Stimulated activated CD8-positive, alpha-beta memory T cell treated with anti-CD3 and anti-CD28 coated beads, Interleukin-7, amount 100 ng/mL, for 4 hours (primary cell): ENCODE data around the gene APLNR.

Source experiments
- DNase-seq, 2 donors: peaks; one replicate each; pipeline ENCODE4 v3.0.0-alpha.2; 2020; ENCODE audit warnings: low read depth in 2 of 2

APLNR gene

DNA sequence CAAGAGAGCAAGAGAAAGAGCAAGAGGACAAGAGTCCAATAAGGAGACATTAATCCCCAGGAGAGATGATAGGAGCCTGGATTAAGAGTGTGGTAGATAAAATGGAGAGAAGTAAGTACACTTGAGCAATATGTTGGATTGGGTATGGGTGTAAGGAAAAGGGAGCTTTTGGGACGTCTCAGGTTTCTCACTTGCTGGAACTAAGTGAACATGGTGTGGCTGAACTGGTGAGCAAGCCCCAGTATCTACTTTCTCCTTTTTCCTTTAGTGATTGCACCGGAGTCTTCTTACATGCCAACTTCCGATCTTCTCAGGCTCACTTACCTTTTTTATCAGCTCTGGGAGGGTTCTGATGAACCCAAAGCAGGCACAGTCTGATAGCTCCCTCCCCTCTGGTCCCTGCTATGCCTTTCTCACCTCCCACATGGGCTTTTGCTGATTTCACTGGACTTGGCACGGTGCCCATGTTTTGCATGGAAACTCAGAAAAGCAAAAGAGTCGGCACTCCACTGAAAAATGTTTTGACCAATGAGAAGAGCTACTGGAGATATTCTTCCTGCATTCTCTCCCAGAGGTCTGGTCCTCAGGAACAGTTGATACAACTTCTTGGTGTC, 14.5 kb upstream of the APLNR start:
- no peak for DNase-seq

DNA sequence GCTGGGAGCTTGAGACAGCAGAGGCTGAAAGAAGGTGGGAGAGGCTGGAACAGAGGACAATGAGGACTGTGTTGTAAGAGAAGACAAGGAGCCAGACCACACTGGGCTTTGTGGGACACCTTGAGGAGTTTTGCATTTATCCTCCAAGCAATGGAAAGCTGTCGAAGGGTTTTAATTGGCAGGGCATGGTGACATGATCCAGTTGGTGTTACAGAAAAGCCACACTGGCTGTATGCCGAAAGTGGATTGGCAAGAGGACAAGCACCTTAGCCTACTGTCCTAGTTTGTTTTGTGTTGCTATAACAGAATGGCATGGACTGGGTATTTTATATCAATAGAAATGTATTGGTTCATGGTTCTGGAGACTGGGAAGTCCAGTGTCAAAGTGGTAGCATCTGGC, 14.0 kb upstream of the APLNR start:
- no peak for DNase-seq

DNA sequence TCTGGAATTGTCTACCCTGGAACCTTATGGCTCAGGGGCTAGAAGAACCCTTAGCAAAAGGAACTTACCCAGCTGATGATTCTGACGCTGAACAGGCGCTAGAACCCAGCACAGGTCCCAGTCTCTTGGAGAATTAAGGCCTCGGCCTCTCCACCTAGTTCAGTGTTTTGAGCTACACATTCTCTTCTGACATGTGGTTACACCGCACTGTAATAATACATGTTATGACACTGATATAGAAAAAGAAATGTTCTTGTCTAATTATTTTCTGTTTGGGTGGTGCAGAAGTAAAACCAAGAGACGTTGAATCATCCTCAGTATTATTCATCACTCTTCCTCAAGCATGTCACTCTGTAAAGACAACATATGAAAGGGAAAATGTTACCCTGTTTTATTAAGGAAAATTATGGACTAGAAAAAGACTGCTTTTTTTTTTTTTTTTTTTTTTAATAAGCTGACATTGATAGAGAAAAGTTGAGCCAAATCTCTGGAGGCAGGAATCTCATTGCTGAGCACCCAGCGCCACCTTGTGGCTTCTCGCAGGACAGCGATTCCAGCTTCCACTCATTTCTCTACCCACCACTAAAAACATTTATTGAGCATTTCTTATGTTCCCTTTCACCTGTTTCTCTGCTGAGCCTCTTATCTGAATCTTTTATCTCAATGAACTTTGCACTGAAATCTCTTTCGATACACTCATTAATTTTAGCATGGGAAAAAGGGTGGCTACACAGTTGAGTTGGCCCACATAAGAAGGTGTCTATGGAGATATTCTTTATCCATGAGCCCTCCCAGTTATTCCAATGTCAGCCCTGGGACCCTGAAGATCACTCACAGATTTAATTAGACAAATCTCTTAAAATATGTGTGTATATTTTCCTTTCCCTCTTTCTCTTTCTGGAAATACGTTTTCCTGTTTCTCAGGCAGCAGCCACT, 12.6 kb upstream of the APLNR start:
- no peak for DNase-seq

GRCh38 chr11:57248780-57249383, 11.8 kb upstream of the APLNR start:
- no peak for DNase-seq

DNA sequence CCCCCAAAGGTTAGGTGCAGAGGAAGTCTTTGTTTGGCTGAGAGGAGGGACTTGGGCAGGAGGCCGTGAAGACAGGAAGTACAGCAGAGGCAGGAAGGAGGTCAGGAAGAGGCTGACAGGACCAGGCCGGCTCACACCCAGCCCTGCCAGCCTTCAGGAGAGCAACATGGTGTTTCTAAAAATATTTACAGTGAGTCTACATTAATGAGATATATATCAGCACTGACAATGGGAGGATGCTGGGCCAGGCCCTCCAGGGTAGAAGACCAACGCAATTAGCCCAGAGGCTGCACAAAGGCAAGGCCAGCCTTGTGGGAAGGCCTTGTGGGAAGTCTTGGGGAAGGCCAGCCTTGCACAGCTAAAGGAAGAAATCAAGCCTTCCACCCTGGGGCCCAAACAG, 7.9 kb upstream of the APLNR start:
- no peak for DNase-seq

DNA sequence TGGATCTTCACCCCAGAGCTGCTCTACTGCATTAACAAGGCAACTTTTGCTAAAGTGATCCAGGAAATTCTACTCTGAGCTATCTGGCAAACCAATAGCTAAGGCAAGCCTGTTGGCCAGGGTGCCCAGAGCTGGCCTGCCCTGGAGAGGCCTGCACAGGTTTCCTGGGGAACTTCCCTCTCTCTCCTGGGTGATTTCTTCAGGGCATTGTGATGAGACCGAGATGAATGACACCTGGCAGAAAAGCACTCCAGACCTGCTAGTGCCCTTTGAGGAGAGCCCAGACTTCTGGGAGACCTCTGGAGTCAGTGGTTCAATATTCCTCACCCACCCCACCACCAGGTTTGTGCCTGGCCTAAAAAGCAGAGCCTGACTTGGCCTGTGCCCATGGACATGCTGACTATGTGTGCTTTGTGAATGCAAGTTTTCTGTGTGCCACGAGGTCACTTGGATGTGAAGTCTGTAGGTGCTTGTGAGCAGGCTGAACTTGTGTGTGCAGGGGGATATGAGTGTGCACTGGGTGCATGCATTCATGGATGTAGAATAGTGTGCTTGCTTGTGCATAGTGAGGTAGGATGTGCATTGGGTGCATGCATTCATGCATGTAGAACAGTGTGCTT, 4.4 kb upstream of the APLNR start:
- no peak for DNase-seq

GRCh38 chr11:57240757-57241156, 3.7 kb upstream of the APLNR start:
- no peak for DNase-seq

GRCh38 chr11:57240007-57240406, 3.0 kb upstream of the APLNR start:
- no peak for DNase-seq

GRCh38 chr11:57239348-57239747, 2.3 kb upstream of the APLNR start:
- no peak for DNase-seq

- DNase-seq = no peak
Measured at GRCh38 chr11:57235761-57236703, 1.0 kb downstream of the APLNR start.

GRCh38 chr11:57233702-57234101, 3.3 kb downstream of the APLNR start:
- DNase-seq = no peak

DNA sequence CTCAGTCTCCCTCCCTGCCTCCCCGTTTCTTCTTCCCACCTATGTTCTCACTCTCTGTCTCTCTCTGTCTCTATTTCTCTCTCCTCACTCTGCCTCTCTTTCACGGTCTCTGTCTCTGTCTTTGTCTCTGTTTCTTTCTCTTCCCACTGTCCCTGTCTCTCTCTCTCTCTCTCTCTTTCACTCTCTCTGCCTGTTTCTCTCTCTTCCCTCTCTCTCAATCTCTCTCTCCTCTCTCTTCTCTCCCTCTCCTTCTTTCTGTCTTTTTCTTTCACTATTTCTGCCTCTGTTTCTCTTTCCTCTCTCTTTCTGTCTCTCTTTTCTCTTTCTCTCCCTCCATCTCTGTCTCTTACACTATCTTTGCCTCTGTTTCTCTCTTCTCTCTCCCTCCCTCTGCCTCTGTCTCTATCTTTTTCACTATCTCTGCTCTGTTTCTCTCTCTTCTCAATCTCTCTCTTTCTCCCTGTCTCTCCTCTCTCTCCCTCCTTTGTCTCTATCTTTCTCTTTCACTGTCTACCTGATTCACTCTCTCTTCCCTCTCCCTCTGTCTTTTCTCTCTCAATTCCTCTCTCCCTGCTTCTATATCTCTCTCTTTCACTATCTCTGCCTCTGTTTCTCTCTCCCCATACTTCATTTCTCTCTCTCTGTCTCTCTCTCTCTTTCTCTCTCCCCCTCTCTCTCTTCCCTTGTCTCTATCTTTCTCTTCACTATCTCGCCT, 5.4 kb downstream of the APLNR start:
- no peak for DNase-seq

GRCh38 chr11:57230791-57231538, 6.1 kb downstream of the APLNR start:
- DNase-seq = no peak

DNA sequence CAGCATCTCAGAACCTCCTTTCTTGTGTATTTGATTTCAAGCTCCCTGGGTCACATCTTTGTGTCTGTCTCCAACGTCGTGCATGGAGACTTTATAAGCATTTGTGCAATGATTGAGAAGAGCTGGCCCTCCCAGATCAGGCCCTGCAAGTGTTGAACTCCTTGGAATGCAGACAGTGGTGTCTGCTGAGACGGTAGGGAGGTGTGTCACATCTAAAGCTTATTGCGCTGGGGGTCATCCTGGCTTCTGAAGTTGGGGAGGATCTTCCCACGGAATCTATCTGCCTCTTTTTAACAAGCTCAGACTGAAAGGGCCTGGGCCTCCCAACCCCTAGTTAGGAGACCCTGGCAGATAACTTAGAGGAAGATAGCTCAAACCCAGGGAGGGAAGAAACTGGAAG, 6.7 kb downstream of the APLNR start:
- DNase-seq = no peak

GRCh38 chr11:57228600-57228999, 8.4 kb downstream of the APLNR start:
- DNase-seq = no peak

DNA sequence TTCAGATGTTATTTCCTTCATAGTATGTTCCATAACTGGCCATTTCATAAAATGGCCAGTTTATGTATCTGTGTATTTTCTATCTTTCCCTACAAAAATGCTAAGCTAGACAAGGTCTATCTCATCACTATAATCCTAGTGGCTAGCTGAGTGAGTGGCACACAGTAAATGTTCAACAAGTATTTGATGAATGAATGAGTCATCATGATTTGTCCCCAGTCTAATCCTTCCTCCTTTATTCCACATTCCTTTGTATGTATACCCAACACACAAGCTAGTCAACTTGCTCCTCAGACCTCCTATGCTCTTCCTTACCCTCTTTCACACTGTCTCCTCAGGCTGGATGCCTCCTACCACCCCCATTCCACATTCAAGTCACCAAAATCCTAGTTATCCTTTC, 12.5 kb downstream of the APLNR start:
- no peak for DNase-seq

- no peak for DNase-seq
Measured at GRCh38 chr11:57224128-57224527, 12.9 kb downstream of the APLNR start.

DNA sequence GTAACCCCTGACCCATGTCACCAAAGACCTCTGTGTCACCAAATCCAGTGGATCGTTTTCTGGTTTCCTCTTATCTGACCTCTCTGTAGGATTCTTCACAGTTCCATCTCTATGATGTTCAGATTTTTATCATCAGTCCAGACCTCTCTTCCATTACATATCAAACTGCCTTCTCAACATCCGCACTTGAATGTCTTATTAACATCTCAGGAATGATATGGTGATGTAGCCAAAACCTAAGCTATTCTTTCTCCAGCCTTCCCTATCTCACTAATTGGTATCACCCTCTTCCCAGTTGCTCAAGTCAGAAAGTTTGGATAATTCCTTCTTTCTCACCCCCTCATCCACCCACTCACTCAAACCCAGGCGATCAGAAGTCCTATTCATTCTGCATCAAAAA, 13.4 kb downstream of the APLNR start:
- DNase-seq = no peak

GRCh38 chr11:57222239-57222638, 14.8 kb downstream of the APLNR start:
- DNase-seq = no peak

DNA sequence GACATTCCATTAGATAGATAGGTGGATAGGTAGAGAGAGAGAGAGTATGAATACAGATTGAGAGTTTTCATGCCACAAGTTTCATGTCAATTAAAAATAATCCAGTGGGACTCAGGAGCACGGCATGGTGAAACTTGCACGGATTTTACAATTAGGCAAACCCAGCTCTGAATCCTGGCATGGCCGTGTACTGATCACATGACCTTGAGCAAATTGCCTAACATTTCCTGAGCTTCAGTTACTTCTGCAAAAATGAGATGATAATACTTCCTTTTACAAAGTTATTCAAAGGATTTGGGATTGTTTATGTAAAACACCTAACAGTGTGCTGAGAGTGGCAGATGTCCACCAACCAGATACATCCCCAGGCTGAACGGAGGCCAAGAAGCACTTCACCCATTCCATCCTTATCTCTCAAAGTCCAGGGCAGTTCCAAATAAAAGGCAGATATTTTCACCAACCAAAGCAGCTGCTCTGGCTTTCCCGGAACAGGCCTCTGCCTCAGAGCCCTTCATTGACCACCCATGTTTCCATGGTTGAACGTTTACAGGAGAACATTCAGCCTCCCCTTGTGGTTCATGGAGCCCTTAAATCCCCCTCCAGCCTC, 17.9 kb downstream of the APLNR start:
- DNase-seq = no peak
